Transverse colon (tissue), 4 donors: Measurements from ENCODE around the gene SMPD2. TPM values are rescaled to one million over a fixed set of nuclear protein-coding genes. Genes with fewer than 3 reads are reported as not detected.

Experiments
- DNase-seq: peaks from one replicate; pipeline ENCODE4 v3.0.0-alpha.2; 2019
- H3K27ac ChIP-seq, 4 donors: fragments of 200-600 bp; sonication (generic); 2 replicates each; pipeline ENCODE4 v1.5.1; 2016 to 2018; ENCODE audit warnings: inconsistent platforms in 4 of 4
- H3K27me3 ChIP-seq: fragments of 200-600 bp; sonication (generic); 2 replicates; pipeline ENCODE4 v1.5.1; 2017; ENCODE audit warnings: inconsistent platforms
- H3K36me3 ChIP-seq, 4 donors: fragments of 200-600 bp; sonication (generic); 2 replicates each; pipeline ENCODE4 v1.5.1; 2017 to 2019; ENCODE audit warnings: inconsistent platforms in 4 of 4
- H3K4me1 ChIP-seq, 4 donors: fragments of 200-600 bp; sonication (generic); 2 replicates each; pipeline ENCODE4 v1.5.1; 2017 to 2020; ENCODE audit warnings: inconsistent platforms in 4 of 4
- H3K4me3 ChIP-seq, 4 donors: fragments of 200-600 bp; sonication (generic); 1 replicate in 1 of 4; 2 replicates in 3 of 4; pipeline versions ENCODE4 v1.5.1 to v1.6.1; 2017 to 2019; ENCODE audit warnings: inconsistent platforms in 4 of 4
- H3K9me3 ChIP-seq, 2 donors: fragments of 200-600 bp; sonication (generic); 2 replicates each; pipeline ENCODE4 v1.5.1; 2017 to 2019; ENCODE audit warnings: inconsistent platforms in 2 of 2
- EP300 ChIP-seq: sonication (generic); formaldehyde crosslinking; IDR thresholded peaks from one replicate; pipeline ENCODE4 v1.6.1; 2017; ENCODE audit warnings: antibody characterized with exemption, low read depth
- POLR2A ChIP-seq: fragments of 450-650 bp; IDR thresholded peaks from one replicate; pipeline ENCODE4 v1.6.1; 2016; ENCODE audit warnings: antibody characterized with exemption, mild to moderate bottlenecking, moderate library complexity
- POLR2AphosphoS5 ChIP-seq, 3 donors: sonication (generic); formaldehyde crosslinking; IDR thresholded peaks; one replicate each; pipeline ENCODE4 v1.6.1; 2016; ENCODE audit warnings: antibody characterized with exemption in 3 of 3
- WGBS, 2 donors: methylation state at CpG; one replicate each; pipeline ENCODE4 v1.1.5; 2018; ENCODE audit warnings: low coverage in 1 of 2; 5-methylcytosine and 5-hydroxymethylcytosine counted together
- in situ Hi-C, 4 donors: fragments of 200-750 bp; cut with MboI; loops; one replicate each; pipeline versions ENCODE4 v1.15.0 to v1.15.1; 2017; ENCODE audit warnings: low sequenced_read_pairs in 3 of 4, low pct_ligation_motif_present in 1 of 4, low pct_unique_long_range_greater_than_20kb in 1 of 4
- intact Hi-C: fragments of 100-400 bp; cut with DNase I; formaldehyde crosslinking; loops from one replicate; pipeline ENCODE4 v1.15.1; 2023; ENCODE audit warnings: low total_unique reads
- total RNA-seq, 4 donors: library from RNA; depleted of rRNA; stranded (reverse); fragments of >200 nt; gene quantifications; one replicate each; pipeline ENCODE4 v1.1.0, GENCODE V29; 2016
- TF ChIP-seq, protein P1 (sequence below), 5 experiments: fragments of 200-600 bp in 3 of 5; fragments of 450-650 bp in 2 of 5; sonication (generic) in 3 of 5; IDR thresholded peaks; 1 replicate in 2 of 5; 2 replicates in 3 of 5; pipeline ENCODE4 v1.5.1; 2016 to 2017; ENCODE audit warnings: antibody characterized with exemption in 5 of 5, inconsistent platforms in 3 of 5, mild to moderate bottlenecking in 2 of 5, moderate library complexity in 1 of 5

SMPD2 gene, protein sequence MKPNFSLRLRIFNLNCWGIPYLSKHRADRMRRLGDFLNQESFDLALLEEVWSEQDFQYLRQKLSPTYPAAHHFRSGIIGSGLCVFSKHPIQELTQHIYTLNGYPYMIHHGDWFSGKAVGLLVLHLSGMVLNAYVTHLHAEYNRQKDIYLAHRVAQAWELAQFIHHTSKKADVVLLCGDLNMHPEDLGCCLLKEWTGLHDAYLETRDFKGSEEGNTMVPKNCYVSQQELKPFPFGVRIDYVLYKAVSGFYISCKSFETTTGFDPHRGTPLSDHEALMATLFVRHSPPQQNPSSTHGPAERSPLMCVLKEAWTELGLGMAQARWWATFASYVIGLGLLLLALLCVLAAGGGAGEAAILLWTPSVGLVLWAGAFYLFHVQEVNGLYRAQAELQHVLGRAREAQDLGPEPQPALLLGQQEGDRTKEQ
- total RNA-seq: 10 to 100 TPM in 3 of 4 donors, 1 to 10 TPM in 1; 9.4 to 34.5 (median 30.3) TPM

DNA sequence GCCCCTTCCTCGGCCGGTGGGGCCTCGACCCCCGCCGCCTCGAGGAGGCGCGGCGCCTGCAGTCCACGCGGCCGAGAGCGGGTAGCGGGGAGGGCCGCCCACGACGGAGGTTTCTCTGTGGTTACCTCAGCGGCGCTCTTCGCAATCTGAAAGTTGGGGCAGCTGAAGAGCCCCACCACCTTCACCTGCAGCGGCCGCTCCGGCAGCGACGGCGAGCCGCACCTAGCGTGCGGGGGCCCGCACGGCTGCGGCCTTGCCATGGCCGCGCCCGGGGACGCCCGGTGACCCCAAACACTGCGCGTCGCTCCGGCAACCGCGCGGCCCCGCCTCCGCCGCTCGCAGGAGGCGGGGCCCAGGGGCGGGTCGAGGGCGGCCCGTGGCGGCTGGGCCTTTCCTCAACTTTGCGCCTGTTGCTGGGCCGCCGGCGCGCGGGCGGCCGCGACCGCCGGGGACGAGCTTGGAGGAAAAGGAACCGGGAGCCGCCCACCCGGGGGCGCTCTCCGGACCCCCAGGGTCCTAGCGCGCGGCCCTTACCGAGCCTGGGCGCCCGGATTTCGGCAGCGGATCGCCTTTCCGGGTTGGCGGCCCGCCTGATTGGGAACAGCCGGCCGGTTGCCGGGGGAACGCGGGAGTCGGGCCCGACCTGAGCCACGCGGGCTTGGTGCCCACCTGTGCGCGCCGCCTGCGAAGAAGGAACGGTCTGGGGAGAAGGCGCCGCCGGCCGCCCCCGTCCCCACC, at the start of gene SMPD2, which contains the start of gene PPIL6:
Gene SMPD2, plus strand, starts transcription at position 394 of the 738 bp plus-strand sequence. CDS start 398 bp downstream, outside the sequence.
Gene PPIL6, minus strand, starts transcription at position 298 of the 738 bp plus-strand sequence. Its CDS starts 38 bp downstream, at position 260.
- in situ Hi-C loops (loop anchor here in 1 of 4 donors (25.0 kb wide), 1 partner anchor 247 kb away; the partner anchor contains the start of genes AK9 and FIG4), intact Hi-C loops (no loop called here)
- 0% methylated on average over 21 of the region's 102 CpGs; no CpG with 5 or more reads in 1 of the 2 donors for WGBS, 2 donors
- Histone ChIP-seq H3K27me3 (no peaks in the 10 kb centered on the region), H3K4me1 (peaks cover 0 to 24% (median 9%) of the 10 kb centered on the region in 4 donors), H3K9me3 (no peaks in the 10 kb centered on the region), H3K4me3 (peak within 1 kb of the TSS; percentile 77 to 96 (median 84)), H3K27ac (peak within 1 kb of the TSS; percentile 90 to 92 (median 90)), H3K36me3 (no peaks in the 10 kb centered on the region)
- TF ChIP-seq EP300 (peak; percentile 21), POLR2AphosphoS5 (IDR thresholded peaks at IDR 0.05) (peak in 2 of 3 donors; percentile 9 to 72), POLR2A (peak; percentile 57)
- TF ChIP-seq, protein P1, sequence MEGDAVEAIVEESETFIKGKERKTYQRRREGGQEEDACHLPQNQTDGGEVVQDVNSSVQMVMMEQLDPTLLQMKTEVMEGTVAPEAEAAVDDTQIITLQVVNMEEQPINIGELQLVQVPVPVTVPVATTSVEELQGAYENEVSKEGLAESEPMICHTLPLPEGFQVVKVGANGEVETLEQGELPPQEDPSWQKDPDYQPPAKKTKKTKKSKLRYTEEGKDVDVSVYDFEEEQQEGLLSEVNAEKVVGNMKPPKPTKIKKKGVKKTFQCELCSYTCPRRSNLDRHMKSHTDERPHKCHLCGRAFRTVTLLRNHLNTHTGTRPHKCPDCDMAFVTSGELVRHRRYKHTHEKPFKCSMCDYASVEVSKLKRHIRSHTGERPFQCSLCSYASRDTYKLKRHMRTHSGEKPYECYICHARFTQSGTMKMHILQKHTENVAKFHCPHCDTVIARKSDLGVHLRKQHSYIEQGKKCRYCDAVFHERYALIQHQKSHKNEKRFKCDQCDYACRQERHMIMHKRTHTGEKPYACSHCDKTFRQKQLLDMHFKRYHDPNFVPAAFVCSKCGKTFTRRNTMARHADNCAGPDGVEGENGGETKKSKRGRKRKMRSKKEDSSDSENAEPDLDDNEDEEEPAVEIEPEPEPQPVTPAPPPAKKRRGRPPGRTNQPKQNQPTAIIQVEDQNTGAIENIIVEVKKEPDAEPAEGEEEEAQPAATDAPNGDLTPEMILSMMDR (IDR thresholded peaks at IDR 0.05): peak in 1 of 5 experiments; percentile 31
- DNase-seq: peak; percentile 90

DNA sequence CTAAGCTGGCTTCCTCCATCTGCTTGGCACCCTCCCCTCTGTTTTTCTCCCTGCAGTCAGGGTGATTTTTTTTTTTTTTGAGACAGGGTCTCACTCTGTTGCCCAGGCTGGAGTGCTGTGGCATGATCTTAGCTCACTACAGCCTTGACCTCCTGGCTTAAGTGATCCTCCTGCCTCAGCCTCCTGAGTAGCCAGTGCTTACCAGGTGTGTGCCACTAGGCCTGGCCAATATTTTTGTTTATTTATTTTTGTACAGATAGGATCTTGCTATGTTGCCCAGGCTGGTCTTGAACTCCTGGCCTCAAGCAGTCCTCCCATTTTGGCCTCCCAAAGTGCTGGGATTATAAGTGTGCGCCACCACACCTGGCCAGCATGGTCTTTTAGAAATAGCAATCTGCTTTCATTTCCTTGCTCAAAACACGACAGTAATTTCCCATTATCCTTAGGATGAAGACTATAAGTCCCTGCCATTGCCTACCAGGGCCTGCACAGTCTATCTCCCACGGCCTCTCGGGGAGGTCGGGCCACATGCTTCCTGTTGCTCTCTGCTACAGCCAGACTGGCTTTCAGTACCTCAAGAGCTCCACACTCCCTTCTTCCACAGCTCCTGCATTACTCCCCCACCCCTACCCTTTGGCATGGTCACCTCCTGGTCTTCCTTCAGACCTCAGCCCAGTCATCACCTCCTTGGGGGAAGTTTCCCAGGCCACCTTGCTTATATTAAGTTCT, 47.2 kb upstream of the SMPD2 start:
- intact Hi-C loops (no loop called here), in situ Hi-C loops (loop anchor here in 2 of 4 donors (25.0 kb wide), 2 partner anchors 206 to 856 kb away; no protein-coding TSS in a partner anchor)
- Histone ChIP-seq H3K36me3 (no peaks in the 10 kb centered on the region), H3K4me1 (peaks cover 0 to 8% (median 0%) of the 10 kb centered on the region in 4 donors), H3K27me3 (no peaks in the 10 kb centered on the region), H3K4me3 (no peak overlapping the region), H3K27ac (no peak overlapping the region), H3K9me3 (no peaks in the 10 kb centered on the region)
- DNase-seq: no peak
- WGBS, 2 donors: 88 to 93% methylated on average over 5 of the region's 5 CpGs
- TF ChIP-seq POLR2AphosphoS5 (IDR thresholded peaks at IDR 0.05): no peak

DNA sequence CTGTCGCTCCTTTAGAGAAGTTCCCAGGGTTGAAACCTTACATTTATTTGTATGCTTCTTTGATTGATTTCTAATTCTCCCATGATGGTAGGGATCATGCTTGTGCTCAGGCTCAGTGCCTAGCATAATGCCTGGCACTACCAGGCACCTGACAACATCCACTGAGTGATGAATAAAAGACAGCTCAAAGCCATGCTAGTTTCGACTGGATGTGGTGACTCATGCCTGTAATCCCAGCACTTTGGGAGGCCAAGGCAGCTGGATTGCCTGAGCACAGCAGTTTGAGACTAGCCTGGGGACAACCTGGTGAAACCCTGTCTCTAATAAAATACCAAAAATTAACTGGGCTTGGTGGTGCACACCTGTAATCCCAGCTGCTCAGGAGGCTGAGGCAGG, 46.6 kb upstream of the SMPD2 start:
- Histone ChIP-seq H3K36me3 (no peaks in the 10 kb centered on the region), H3K4me3 (no peak overlapping the region), H3K27ac (no peak overlapping the region), H3K27me3 (no peaks in the 10 kb centered on the region), H3K9me3 (no peaks in the 10 kb centered on the region), H3K4me1 (peaks cover 0 to 8% (median 0%) of the 10 kb centered on the region in 4 donors)
- no peak for DNase-seq
- TF ChIP-seq POLR2AphosphoS5 (IDR thresholded peaks at IDR 0.05): no peak
- TF ChIP-seq POLR2A: no peak
- TF ChIP-seq, protein P1 (IDR thresholded peaks at IDR 0.05): no peak
- TF ChIP-seq EP300: no peak
- intact Hi-C loops (no loop called here), in situ Hi-C loops (loop anchor here in 2 of 4 donors (25.0 kb wide), 2 partner anchors 207 to 857 kb away; no protein-coding TSS in a partner anchor)
- 71 to 100% methylated on average over 1 to 2 of the region's 2 CpGs for WGBS, 2 donors

DNA sequence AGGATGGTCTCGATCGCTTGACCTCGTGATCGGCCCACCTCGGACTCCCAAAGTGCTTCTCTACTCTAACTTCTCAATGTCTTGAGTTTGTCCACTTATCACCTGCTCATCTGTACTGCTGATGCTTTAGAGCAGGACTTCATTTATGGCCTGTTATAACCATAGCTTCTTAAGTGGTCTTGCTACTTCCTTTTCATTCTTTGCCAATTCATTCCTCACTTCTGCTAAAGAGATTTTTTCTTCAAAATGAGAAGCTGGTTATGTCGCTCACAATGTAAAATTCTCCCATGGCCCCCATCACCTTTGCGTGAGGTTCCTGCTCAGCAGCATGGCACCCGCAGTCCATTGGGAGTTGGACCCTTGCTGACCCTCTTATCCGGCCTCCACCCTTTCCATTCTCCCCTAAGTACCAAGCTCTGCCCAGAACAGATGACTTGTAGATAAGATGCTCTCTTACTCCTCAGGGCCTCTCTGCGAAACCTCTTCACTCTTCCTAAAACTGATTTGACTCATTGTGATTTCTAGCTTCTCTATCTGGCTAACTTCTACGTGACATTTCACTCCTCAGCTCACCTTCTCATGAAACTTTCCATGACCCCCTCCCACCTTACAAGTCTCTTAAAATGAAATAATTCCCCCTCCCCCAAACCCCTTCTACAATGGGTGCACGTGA, 44.3 kb upstream of the SMPD2 start:
- Histone ChIP-seq H3K4me3 (no peak overlapping the region), H3K9me3 (no peaks in the 10 kb centered on the region), H3K27ac (no peak overlapping the region), H3K36me3 (no peaks in the 10 kb centered on the region), H3K27me3 (no peaks in the 10 kb centered on the region), H3K4me1 (no peaks in the 10 kb centered on the region)
- TF ChIP-seq EP300 (no peak), POLR2A (no peak), POLR2AphosphoS5 (IDR thresholded peaks at IDR 0.05) (no peak)
- TF ChIP-seq, protein P1 (IDR thresholded peaks at IDR 0.05): no peak
- in situ Hi-C loops (loop anchor here in 2 of 4 donors (25.0 kb wide), 2 partner anchors 209 to 859 kb away; no protein-coding TSS in a partner anchor), intact Hi-C loops (no loop called here)
- DNase-seq: no peak
- WGBS, 2 donors: 87 to 98% methylated on average over 6 to 12 of the region's 12 CpGs
